HAP-1 (cell line): ENCODE data around the gene CCDC12.

Source experiments
- DNase-seq, 2 experiments: peaks; one replicate each; pipeline ENCODE4 v3.0.0-alpha.2; 2016 to 2020; ENCODE audit warnings: low spot score in 2 of 2
- H3K27me3 ChIP-seq: fragments of 250-450 bp; sonication (Bioruptor Pico); 2 replicates; pipeline ENCODE4 v1.5.1; 2020; ENCODE audit warnings: low read depth, mild to moderate bottlenecking, moderate library complexity
- H3K36me3 ChIP-seq: fragments of 250-450 bp; sonication (Bioruptor Pico); replicated peaks from 2 replicates; pipeline ENCODE4 v1.5.1; 2020; ENCODE audit warnings: mild to moderate bottlenecking
- H3K4me1 ChIP-seq: fragments of 250-450 bp; sonication (Bioruptor Pico); 2 replicates; pipeline ENCODE4 v1.5.1; 2020; ENCODE audit warnings: mild to moderate bottlenecking
- H3K4me3 ChIP-seq: fragments of 250-450 bp; sonication (Bioruptor Pico); 2 replicates; pipeline ENCODE4 v1.5.1; 2020; ENCODE audit warnings: mild to moderate bottlenecking, moderate library complexity
- H3K9me3 ChIP-seq: fragments of 250-450 bp; sonication (Bioruptor Pico); 2 replicates; pipeline ENCODE4 v1.5.1; 2020; ENCODE audit warnings: mild to moderate bottlenecking, moderate library complexity
- in situ Hi-C: fragments of 300-500 bp; cut with MboI; formaldehyde crosslinking; loops from 3 replicates; pipeline ENCODE4 v1.14.3; 2020; ENCODE audit warnings: low sequenced_read_pairs, inconsistent platforms, mixed read lengths

Gene CCDC12

DNA sequence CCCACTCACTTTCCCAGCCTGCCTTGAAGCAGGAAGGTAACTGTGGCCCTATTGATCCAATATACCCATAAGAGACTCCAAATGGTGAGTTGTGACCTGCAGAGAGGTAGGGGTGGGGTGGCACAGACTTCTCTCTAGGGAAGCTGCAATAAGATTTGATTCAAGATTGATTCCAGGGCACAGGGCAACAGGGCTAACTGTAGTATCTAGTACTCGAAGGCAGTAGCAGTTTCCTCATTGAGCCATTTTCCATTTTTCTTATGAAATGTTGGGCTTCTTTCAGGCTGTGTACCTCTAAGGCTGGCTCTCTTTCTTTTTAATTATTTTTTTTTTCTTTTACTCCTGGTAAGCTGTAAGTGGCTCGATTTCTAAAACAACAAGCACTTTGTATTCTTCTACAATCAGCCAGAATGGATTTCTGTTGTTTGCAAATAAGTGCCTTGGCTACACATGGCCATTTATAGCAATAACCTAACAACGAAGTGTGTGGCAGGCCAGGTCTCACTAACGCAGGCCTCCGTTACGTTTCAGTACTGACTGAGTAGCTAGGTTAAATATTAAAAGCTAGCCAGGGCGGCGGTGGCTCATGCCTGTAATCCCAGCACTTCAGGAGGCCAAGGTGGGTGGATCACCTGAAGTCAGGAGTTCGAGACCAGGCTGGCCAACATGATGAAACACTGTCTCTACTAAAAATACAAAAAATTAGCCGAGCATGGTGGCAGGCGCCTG is 19.3 kb downstream of the CCDC12 start:
- DNase-seq = no peak
- H3K4me1 ChIP-seq = no peaks in the 10 kb centered on the region
- H3K36me3 ChIP-seq = no peaks in the 10 kb centered on the region; the same call in none of the 2 replicates

DNA sequence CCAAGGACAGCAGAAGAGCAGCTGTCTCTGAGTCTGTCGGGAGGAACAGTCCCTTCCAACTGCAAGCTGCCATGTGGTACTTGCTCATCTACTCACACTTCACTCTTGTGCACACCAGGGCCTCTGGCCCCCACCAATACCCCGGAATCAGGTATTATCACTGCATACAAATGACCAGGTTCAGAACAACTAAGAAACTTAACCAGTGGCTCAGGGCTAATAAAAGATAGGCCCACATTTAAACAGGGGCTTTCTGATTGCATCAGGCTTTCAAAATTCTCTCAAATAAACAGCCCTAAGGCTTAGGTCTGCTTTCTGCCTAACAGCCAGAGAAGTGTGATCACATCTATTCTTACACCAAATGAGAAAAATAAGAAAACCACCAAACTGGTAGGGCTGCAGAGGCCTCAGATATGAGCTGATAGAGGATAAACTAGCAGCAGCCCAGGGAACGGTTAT is 20.7 kb downstream of the CCDC12 start:
- no peaks in the 10 kb centered on the region for H3K9me3 ChIP-seq
- no peaks in the 10 kb centered on the region for H3K4me1 ChIP-seq
- in situ Hi-C loops = no loop called here
- H3K4me3 ChIP-seq = no peak overlapping the region
- no peaks in the 10 kb centered on the region for H3K27me3 ChIP-seq
- no peak for DNase-seq
- H3K36me3 ChIP-seq = no peaks in the 10 kb centered on the region

More for the DNA sequence above, 19.3 kb downstream of the CCDC12 start:
- Histone ChIP-seq H3K4me3 (no peak overlapping the region), H3K9me3 (no peaks in the 10 kb centered on the region), H3K27me3 (no peaks in the 10 kb centered on the region)
- in situ Hi-C loops = no loop called here

DNA sequence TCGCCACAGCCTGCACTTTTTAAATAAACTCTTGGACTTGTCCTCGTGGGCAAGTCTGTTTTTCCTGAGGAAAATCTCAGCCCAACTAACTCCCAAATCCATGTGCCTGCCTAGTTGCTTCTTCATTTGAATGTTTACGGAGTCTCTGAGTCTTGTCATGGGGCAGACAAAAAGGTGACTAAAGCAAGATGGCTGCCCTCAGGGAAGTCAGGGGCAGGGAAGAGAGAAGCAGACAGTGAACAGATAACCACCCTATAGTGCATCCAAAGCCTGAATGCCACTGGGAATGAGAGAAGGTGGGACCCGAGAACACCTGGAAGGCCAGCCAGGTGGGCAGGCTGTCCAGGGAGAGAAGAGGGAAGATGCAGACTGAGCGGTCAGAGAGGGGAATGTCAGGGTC is 21.4 kb downstream of the CCDC12 start:
- Histone ChIP-seq H3K4me1 (no peaks in the 10 kb centered on the region), H3K27me3 (no peaks in the 10 kb centered on the region), H3K4me3 (no peak overlapping the region), H3K9me3 (no peaks in the 10 kb centered on the region), H3K36me3 (no peaks in the 10 kb centered on the region)
- no peak for DNase-seq
- in situ Hi-C loops = no loop called here

DNA sequence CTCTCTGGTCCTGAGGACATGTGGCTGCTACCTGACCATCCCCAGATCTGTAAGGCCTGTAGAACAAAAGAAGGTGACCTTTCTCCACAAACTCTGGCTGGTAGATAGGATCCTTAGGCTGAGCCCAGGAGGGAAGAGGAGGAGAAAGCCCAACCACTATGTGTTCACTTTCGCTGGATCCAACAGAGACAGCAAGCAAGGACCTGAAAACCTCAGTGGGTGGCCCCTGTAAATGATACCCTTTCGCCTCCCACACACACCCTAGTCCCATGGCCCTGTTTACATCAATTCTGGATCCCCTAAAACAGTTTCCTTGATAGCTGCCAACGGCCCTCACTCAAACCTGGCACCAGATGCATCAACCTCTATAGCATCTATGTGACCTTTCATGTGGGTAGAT is 22.4 kb downstream of the CCDC12 start:
- no peaks in the 10 kb centered on the region for H3K27me3 ChIP-seq
- no peaks in the 10 kb centered on the region; the same call in 1 of the 2 replicates for H3K4me1 ChIP-seq
- no peak overlapping the region for H3K4me3 ChIP-seq
- DNase-seq = no peak
- in situ Hi-C loops = no loop called here
- no peaks in the 10 kb centered on the region for H3K9me3 ChIP-seq
- no peaks in the 10 kb centered on the region for H3K36me3 ChIP-seq

DNA sequence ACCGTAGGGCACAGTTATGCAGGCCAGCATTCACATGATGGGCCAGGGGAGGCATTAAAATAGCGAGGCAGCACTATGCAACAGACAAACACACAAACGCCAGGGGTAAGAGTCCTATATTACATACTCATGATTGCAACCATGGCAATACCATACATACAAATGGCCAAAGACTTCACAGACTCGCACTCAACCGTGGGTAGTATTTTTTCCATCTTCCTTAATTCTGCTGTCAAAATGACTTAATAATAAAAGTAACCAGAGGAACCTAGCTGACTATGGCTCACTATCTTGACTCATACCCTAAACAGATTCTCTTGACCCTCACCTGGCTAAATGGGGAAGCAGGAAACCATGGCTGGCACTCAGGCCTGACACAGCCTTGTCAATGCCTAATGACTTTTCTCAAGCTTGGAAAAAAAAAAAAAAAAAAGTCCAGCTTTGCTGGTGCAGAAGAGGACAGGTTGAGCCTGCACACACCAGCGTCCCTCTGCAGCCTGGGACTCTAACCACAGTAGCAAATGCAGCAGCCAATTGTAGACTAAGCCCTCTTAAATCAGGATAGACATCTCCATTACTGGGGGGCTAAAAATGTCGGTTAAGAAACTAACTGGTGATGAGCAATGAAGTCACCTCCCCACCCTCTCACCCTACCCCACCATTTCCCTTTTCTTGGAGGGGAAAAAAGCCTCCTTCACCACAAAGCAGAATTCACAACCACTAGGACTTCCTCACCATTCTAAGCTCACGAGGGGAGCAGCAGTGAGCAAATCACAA is 23.1 kb downstream of the CCDC12 start:
- in situ Hi-C loops = no loop called here
- no peak overlapping the region for H3K4me3 ChIP-seq
- no peak for DNase-seq

DNA sequence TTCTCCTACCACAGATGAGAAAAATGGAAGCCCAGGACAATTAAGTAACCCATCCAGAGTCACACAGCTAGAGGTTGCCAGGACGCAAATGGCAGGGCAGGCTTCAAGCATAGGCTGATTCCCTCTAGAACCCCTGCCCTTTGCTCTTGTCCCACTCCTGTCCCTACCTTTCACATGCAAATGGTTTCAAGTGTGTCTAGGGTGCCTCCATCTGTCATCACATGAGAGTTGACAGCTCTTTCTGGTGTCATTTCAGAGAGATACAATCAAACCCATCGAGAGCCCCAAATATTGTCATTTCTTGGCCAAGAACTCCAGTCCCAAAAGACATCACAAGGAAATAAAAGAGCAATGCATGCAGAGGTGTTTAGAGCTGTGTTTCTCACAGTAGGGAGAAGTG is 23.7 kb downstream of the CCDC12 start:
- Histone ChIP-seq H3K4me3 (no peak overlapping the region), H3K36me3 (peaks cover 5% of the 10 kb centered on the region), H3K27me3 (no peaks in the 10 kb centered on the region), H3K9me3 (no peaks in the 10 kb centered on the region), H3K4me1 (no peaks in the 10 kb centered on the region; the same call in 1 of the 2 replicates)
- no peak for DNase-seq
- in situ Hi-C loops = no loop called here

More for the DNA sequence above, 23.1 kb downstream of the CCDC12 start:
- Histone ChIP-seq H3K27me3 (no peaks in the 10 kb centered on the region), H3K4me1 (no peaks in the 10 kb centered on the region; the same call in 1 of the 2 replicates), H3K36me3 (no peaks in the 10 kb centered on the region), H3K9me3 (no peaks in the 10 kb centered on the region)

DNA sequence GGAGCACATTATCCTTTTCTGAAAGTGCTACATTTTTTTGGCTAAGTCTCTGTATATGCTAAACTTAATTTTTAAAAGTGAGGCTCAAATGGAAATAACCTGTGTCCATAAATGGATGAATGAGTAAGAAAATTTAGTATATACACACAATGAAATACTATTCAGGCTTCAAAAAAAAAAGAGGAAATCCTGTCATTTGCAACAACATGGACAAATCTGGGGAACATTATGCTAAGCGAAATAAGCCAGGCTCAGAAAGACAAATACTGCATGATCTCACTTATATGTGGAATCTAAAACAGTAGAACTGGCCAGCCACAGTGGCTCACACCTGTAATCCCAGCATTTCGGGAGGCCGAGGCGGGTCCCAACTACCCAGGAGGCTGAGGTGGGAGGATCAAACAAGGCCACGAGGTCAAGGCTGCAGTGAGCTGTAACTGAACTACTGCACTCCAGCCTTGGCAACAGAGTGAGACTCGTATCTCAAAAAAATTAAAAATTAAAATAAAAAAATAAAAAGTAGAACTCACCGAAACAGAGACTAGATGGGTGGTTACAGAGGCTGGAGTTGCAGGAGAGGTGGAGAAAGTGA is 25.8 kb downstream of the CCDC12 start:
- H3K4me3 ChIP-seq = no peak overlapping the region
- H3K27me3 ChIP-seq = no peaks in the 10 kb centered on the region
- H3K36me3 ChIP-seq = peaks cover 13% of the 10 kb centered on the region
- in situ Hi-C loops = no loop called here
- no peak for DNase-seq
- no peaks in the 10 kb centered on the region; the same call in 1 of the 2 replicates for H3K4me1 ChIP-seq
- no peaks in the 10 kb centered on the region for H3K9me3 ChIP-seq

DNA sequence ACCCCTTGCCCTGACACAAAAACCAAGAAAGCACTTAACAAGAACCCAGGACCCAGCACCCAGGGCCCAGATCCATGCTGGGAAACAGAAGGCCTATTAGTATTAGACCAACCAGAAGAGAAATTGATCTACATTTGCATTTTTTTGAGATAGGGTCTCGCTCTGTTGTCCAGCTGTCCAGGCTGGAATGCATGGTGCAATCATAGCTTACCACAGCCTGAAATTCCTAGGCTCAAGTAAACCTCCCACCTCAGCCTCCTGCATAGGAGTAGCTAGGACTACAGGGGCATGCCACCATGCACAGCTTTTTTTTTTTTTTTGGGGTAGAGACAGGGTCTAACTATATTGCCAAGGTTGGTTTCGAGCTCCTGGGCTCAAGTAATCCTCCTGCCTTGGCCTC is 26.4 kb downstream of the CCDC12 start:
- no peaks in the 10 kb centered on the region; the same call in 1 of the 2 replicates for H3K4me1 ChIP-seq

DNA sequence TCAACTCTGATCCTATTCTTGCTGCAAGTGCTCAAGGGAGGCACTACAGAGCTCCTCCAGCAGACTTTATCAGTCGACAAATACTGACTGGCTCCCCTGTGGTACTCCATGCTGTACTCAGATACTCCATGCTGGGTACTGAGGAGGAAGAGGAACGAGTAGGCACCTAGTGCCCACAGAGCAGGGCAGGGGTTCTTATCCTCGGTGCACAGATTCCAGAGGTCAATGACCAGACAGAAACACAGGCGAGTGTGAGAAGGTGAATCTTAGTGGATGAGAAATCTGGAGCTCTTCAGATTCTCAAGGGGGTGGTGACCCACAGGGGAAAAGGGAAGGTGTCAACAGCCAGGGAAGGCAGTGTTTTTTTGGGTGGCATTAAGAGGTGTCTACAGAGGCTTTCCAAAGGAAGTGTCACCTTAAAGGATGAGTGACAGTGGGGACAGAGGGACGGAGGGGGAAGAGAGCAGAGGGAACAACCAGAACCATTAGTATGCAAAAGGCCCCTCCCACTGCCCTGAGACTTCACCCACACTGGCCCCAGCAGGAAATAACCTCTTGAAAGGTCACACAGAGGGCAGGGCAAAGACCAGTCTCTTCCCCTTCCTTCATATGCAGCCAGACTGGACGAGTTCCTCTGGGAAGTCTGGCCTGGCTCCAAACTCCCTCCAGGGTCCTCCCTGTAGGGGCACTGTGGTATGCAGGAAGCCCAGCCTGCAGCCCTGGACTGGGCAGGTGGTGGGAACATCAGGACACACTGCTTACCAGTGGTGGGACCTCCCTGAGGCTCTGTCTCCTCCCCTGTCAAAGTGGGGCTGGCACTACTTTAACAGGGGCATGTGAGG is 27.5 kb downstream of the CCDC12 start:
- no peak for DNase-seq
- Histone ChIP-seq H3K9me3 (no peaks in the 10 kb centered on the region), H3K4me1 (no peaks in the 10 kb centered on the region; the same call in 1 of the 2 replicates), H3K4me3 (no peak overlapping the region), H3K36me3 (peaks cover 16% of the 10 kb centered on the region), H3K27me3 (no peaks in the 10 kb centered on the region)
- in situ Hi-C loops = no loop called here

More for the DNA sequence above, 26.4 kb downstream of the CCDC12 start:
- Histone ChIP-seq H3K4me3 (no peak overlapping the region), H3K36me3 (peaks cover 16% of the 10 kb centered on the region), H3K9me3 (no peaks in the 10 kb centered on the region), H3K27me3 (no peaks in the 10 kb centered on the region)
- no peak for DNase-seq
- in situ Hi-C loops = no loop called here

DNA sequence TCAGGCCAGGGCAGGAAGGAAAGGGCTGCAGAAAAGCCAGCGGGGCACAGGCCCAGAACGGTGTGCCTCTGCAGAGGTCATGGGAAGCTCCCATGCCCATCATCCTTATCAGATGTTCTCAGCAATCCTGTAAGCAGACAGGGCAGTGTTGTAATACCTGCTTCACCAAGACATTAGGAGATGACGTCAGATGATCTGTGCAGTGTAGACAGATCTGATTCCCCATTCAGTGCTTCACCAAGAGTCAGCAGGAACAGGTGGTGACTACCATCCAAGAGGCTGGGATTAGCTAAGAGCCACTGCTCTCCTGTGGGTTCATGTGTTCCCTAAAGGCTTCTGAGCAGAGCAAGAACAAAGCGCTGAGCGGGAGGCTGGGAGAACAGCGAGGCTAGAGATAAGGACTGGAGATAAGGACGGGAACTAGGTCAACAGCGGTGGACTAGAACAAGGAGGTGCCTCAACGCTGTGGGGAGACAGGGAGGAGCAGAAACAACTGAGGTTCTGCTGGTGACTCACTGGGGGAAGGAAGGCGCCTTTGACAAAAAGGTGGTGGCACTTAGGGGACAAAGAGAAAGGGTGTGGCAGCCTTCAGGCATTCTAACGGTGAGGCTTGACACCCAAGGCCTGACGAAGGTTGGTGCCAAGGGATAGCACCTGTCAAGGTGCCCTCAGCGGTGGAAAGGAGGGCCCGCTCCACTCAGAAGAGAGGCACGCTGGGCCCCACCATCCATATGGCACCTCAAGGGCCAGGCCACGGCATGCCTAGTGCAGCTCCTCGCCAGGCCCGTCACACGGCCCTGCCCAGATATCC is 28.4 kb downstream of the CCDC12 start:
- Histone ChIP-seq H3K36me3 (peaks cover 16% of the 10 kb centered on the region), H3K9me3 (no peaks in the 10 kb centered on the region), H3K4me3 (no peak overlapping the region), H3K4me1 (no peaks in the 10 kb centered on the region; the same call in 1 of the 2 replicates), H3K27me3 (no peaks in the 10 kb centered on the region)
- no peak for DNase-seq
- in situ Hi-C loops = no loop called here

DNA sequence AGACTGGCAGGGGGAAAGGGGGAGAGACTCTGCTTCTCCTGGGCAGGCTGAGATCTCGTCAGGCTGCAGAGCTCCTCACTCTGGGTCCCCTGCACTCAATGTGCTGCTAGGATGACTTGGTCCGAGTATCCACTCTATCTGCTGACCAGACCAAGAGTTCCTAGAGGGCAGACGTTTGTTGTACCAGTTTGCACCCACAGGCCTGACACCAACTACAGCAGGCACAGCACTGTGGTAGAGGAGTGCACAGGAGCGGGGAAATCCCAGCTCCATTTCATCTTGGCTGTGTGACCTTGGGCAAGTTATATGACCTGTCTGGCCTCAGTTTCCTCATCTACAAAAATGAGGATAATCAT is 29.0 kb downstream of the CCDC12 start:
- Histone ChIP-seq H3K4me3 (no peak overlapping the region), H3K4me1 (no peaks in the 10 kb centered on the region; the same call in 1 of the 2 replicates), H3K27me3 (no peaks in the 10 kb centered on the region), H3K9me3 (no peaks in the 10 kb centered on the region), H3K36me3 (peaks cover 19% of the 10 kb centered on the region)
- in situ Hi-C loops = no loop called here
- DNase-seq = no peak

DNA sequence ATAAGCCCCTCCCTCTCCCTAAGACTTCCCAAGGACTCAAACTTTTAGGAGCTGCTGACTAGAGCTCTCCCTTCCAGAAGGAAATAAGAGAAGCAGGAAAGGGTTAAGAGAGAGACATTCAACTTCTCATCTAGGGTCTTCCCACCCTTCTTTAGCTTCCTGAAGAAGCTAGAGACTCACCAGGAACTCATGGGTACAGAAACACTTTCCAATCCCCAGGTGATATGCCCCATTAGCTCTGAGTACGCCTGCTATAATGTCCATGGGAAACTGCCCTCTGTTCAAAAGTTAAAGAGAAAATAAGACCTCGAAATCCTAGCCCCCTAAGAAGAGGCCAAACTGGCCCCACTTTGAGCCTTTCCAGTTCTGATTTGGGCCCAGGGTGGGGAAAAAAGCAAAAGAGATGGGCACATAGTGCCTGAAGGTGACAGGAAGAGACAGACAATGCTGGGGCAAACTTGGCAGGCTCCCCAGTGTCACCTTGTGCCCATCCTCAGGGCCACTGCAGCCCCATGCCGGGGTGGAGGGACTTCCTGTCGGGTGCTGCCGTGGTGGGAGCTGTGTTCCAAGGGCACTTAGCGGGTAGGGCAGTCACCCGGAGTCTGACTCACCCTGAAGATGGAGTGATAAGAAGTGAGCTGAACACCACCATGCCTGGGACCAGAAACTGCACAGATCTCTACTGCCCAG is 29.5 kb downstream of the CCDC12 start:
- H3K4me3 ChIP-seq = no peak overlapping the region
- H3K4me1 ChIP-seq = no peaks in the 10 kb centered on the region; the same call in 1 of the 2 replicates
- H3K9me3 ChIP-seq = no peaks in the 10 kb centered on the region
- DNase-seq = no peak
- in situ Hi-C loops = no loop called here
- peaks cover 20% of the 10 kb centered on the region for H3K36me3 ChIP-seq
- no peaks in the 10 kb centered on the region for H3K27me3 ChIP-seq
